OCI-LY1 (cell line): Measurements from ENCODE around the gene MVB12B.

Experiments used
- EZH2 ChIP-seq: fragments of 200-600 bp; sonication (generic), shearing (Covaris generic); IDR thresholded peaks from 2 replicates; pipeline ENCODE4 v1.8.0; 2017; ENCODE audit warnings: borderline replicate concordance, mixed run types, mild to moderate bottlenecking, antibody characterized with exemption, low read length, moderate library complexity, mixed read lengths
- TF ChIP-seq, protein P1 (sequence below): fragments of 200-600 bp; sonication (generic), shearing (Covaris generic); IDR thresholded peaks from 2 replicates; pipeline ENCODE4 v1.5.1; 2017; ENCODE audit warnings: mild to moderate bottlenecking, antibody characterized with exemption, low read length, moderate library complexity, mixed read lengths

DNA sequence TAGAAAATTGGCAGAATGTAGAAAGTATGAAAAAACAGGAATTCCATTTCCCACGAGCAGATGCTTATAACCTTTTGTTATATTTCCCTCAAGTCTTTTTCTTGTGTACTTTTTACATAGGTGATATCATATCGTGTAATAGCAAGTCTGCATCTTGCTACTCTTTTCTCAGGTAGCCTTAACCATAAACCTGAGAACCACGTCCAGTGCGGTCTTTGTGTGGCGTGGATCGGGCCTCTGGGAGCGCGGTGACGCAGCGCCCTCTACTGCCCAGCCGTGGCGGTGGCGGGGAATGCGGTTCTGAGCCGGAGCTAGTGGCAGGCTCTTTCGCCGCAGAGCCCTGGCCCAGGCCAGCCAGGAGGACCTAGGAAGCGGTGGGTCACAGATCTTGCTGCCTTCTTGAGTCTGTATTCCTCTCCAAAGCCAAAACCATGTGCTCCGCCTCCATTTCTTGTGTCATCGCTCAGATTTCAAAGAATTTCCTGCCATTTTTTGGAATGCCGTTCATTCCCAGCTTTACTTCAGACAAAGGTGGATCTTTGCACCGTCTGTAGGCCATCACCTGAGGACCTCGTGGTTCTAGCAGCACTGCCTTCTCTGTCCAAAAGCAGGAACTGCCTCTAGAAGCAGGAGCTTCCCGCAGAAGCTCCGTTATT, 71.9 kb downstream of the MVB12B start:
- TF ChIP-seq, protein P1, sequence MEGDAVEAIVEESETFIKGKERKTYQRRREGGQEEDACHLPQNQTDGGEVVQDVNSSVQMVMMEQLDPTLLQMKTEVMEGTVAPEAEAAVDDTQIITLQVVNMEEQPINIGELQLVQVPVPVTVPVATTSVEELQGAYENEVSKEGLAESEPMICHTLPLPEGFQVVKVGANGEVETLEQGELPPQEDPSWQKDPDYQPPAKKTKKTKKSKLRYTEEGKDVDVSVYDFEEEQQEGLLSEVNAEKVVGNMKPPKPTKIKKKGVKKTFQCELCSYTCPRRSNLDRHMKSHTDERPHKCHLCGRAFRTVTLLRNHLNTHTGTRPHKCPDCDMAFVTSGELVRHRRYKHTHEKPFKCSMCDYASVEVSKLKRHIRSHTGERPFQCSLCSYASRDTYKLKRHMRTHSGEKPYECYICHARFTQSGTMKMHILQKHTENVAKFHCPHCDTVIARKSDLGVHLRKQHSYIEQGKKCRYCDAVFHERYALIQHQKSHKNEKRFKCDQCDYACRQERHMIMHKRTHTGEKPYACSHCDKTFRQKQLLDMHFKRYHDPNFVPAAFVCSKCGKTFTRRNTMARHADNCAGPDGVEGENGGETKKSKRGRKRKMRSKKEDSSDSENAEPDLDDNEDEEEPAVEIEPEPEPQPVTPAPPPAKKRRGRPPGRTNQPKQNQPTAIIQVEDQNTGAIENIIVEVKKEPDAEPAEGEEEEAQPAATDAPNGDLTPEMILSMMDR: peak; percentile 96
- no peak for TF ChIP-seq EZH2
